Measurements from ENCODE around the gene ABCB8.
"Not testable (repeated sequence)": the region's sequence is repeated elsewhere in the genome, so short reads cannot be mapped to it uniquely, and the experiment has no call there.

Gene ABCB8

GRCh38 chr7:151040616-151041375 lies 12.5 kb downstream of the ABCB8 start:
- peaks cover 28 to 33% (median 32%) of the 10 kb centered on the region in 10 experiments for H3K4me1 ChIP-seq
- H3K9me3 ChIP-seq (replicated peaks in 1 of 11): no peaks in the 10 kb centered on the region
- peaks cover 10 to 25% (median 15%) of the 10 kb centered on the region in 11 experiments; a peak in 20 of 22 replicates for H3K36me3 ChIP-seq
- peaks cover 4 to 32% (median 12%) of the 10 kb centered on the region in 11 experiments; a peak in 14 of 22 replicates for H4K20me1 ChIP-seq
- no peaks in the 10 kb centered on the region for H3K27me3 ChIP-seq
- peak overlapping the region in 2 of 11 experiments; percentile 67 to 71; a peak in 2 of 22 replicates for H3K9ac ChIP-seq
- no peak for TF ChIP-seq Cebpa-rat (IDR thresholded peaks at IDR 0.05)
- peak overlapping the region; percentile 77 to 96 (median 88); a peak in 19 of 22 replicates for H3K4me2 ChIP-seq
- H3K4me3 ChIP-seq: no peak overlapping the region
- H3K27ac ChIP-seq: 0 out of 22 replicates have a peak overlapping the region, but pooled peaks of 2 of the 11 experiments have one; percentile 9 to 18

GRCh38 chr7:151043449-151043848 lies 15.2 kb downstream of the ABCB8 start:
- not testable (repeated sequence) for H3K27ac ChIP-seq; H3K9ac ChIP-seq; H3K4me3 ChIP-seq; H3K4me2 ChIP-seq; H3K27me3 ChIP-seq; H3K9me3 ChIP-seq (replicated peaks in 1 of 11)
- Histone ChIP-seq H3K4me1 (peaks cover 19 to 29% (median 23%) of the 10 kb centered on the region in 10 experiments), H3K36me3 (peaks cover 0 to 10% (median 0%) of the 10 kb centered on the region in 11 experiments; a peak in 4 of 22 replicates), H4K20me1 (peaks cover 4 to 53% (median 12%) of the 10 kb centered on the region in 11 experiments; a peak in 14 of 22 replicates)

- Histone ChIP-seq H3K4me3 (no peak overlapping the region), H3K27me3 (no peaks in the 10 kb centered on the region), H3K4me1 (peaks cover 14 to 24% (median 18%) of the 10 kb centered on the region in 10 experiments), H3K27ac (no peak overlapping the region), H3K4me2 (no peak overlapping the region), H3K36me3 (peaks cover 0 to 10% (median 0%) of the 10 kb centered on the region in 11 experiments; a peak in 4 of 22 replicates), H3K9ac (no peak overlapping the region), H3K9me3 (replicated peaks in 1 of 11) (no peaks in the 10 kb centered on the region), H4K20me1 (peaks cover 3 to 51% (median 9%) of the 10 kb centered on the region in 11 experiments; a peak in 14 of 22 replicates)
- no peak for TF ChIP-seq Cebpa-rat (IDR thresholded peaks at IDR 0.05)
Measured at GRCh38 chr7:151043959-151044358, 15.7 kb downstream of the ABCB8 start.

GRCh38 chr7:151045262-151045661 lies 17.0 kb downstream of the ABCB8 start:
- Histone ChIP-seq H3K4me2 (no peak overlapping the region), H4K20me1 (peaks cover 0 to 53% (median 0%) of the 10 kb centered on the region in 11 experiments; a peak in 7 of 22 replicates), H3K9me3 (replicated peaks in 1 of 11) (no peaks in the 10 kb centered on the region), H3K9ac (no peak overlapping the region), H3K27me3 (peaks cover 0 to 4% (median under 1%) of the 10 kb centered on the region in 11 experiments; a peak in 8 of 22 replicates), H3K36me3 (peaks cover 0 to 10% (median 0%) of the 10 kb centered on the region in 11 experiments; a peak in 4 of 22 replicates), H3K4me1 (peaks cover 1 to 21% (median 7%) of the 10 kb centered on the region in 10 experiments), H3K4me3 (no peak overlapping the region), H3K27ac (no peak overlapping the region)
- no peak for TF ChIP-seq Cebpa-rat (IDR thresholded peaks at IDR 0.05)

GRCh38 chr7:151045967-151046366 lies 17.7 kb downstream of the ABCB8 start:
- Histone ChIP-seq H3K4me1 (peaks cover 4 to 22% (median 8%) of the 10 kb centered on the region in 10 experiments; a peak in 15 of 20 replicates), H3K27ac (no peak overlapping the region), H3K9ac (peak overlapping the region in 1 of 11 experiments; percentile 8; a peak in 1 of 22 replicates), H3K9me3 (replicated peaks in 1 of 11) (no peaks in the 10 kb centered on the region), H3K4me2 (no peak overlapping the region), H3K36me3 (peaks cover 0 to 10% (median 0%) of the 10 kb centered on the region in 11 experiments; a peak in 4 of 22 replicates), H3K27me3 (peaks cover 2 to 11% (median 7%) of the 10 kb centered on the region in 11 experiments; a peak in 12 of 22 replicates), H4K20me1 (peaks cover 0 to 53% (median 0%) of the 10 kb centered on the region in 11 experiments; a peak in 6 of 22 replicates), H3K4me3 (no peak overlapping the region)
- no peak for TF ChIP-seq Cebpa-rat (IDR thresholded peaks at IDR 0.05)

- Histone ChIP-seq H3K4me2 (no peak overlapping the region), H3K9ac (peak overlapping the region in 3 of 11 experiments; percentile 7 to 8 (median 8); a peak in 1 of 22 replicates), H3K9me3 (replicated peaks in 1 of 11) (no peaks in the 10 kb centered on the region), H3K36me3 (peaks cover 0 to 10% (median 0%) of the 10 kb centered on the region in 11 experiments; a peak in 4 of 22 replicates), H3K27me3 (peaks cover 5 to 12% (median 8%) of the 10 kb centered on the region in 11 experiments; a peak in 13 of 22 replicates), H4K20me1 (peaks cover 0 to 54% (median 0%) of the 10 kb centered on the region in 11 experiments; a peak in 6 of 22 replicates), H3K27ac (no peak overlapping the region), H3K4me1 (peaks cover 12 to 31% (median 17%) of the 10 kb centered on the region in 10 experiments; a peak in 19 of 20 replicates), H3K4me3 (no peak overlapping the region)
- TF ChIP-seq Cebpa-rat (IDR thresholded peaks at IDR 0.05): no peak
Measured at GRCh38 chr7:151046603-151047573, 18.6 kb downstream of the ABCB8 start.

GRCh38 chr7:151047976-151048815 lies 19.9 kb downstream of the ABCB8 start, which contains the start of gene ASIC3:
Gene ASIC3 (plus strand): TSS chr7:151048531. CDS start chr7:151048886, 355 bp downstream.
- Histone ChIP-seq H3K27ac (no peak within 1 kb of the TSS), H3K4me2 (no peak within 1 kb of the TSS), H3K9ac (peak within 1 kb of the TSS in 1 of 11 experiments; percentile 18; a peak in 1 of 22 replicates), H3K36me3 (peaks cover 0 to 10% (median 0%) of the 10 kb centered on the region in 11 experiments; a peak in 4 of 22 replicates), H3K4me3 (no peak within 1 kb of the TSS), H4K20me1 (peaks cover 0 to 62% (median 0%) of the 10 kb centered on the region in 11 experiments; a peak in 6 of 22 replicates), H3K4me1 (peaks cover 25 to 44% (median 30%) of the 10 kb centered on the region in 10 experiments), H3K27me3 (peaks cover 5 to 12% (median 8%) of the 10 kb centered on the region in 11 experiments; a peak in 13 of 22 replicates), H3K9me3 (replicated peaks in 1 of 11) (no peaks in the 10 kb centered on the region)
- no peak for TF ChIP-seq Cebpa-rat (IDR thresholded peaks at IDR 0.05)

Data from BLaER1 treated with 17β-estradiol and CSF1 and Interleukin-3, amounts not matched to agents 10 nM and 100 nM (cell line).